GM18519 (cell line): ENCODE results near the gene INPP5D.
A peak's percentile ranks its signal among the peaks of the same experiment; 100 is the strongest.
"Not testable (repeated sequence)": the region's sequence is repeated elsewhere in the genome, so short reads cannot be mapped to it uniquely, and the experiment has no call there.

Experiments
- ATAC-seq: cut with Tn5 transposase; IDR thresholded peaks from one replicate; pipeline ENCODE4 v1.9.1; 2021; ENCODE audit warnings: mild to moderate bottlenecking, moderate library complexity; ENCODE audit not compliant: unreplicated experiment, low FRiP score

INPP5D gene

GRCh38 chr2:233059797-233060500, at the start of gene INPP5D:
TSS of gene INPP5D (plus strand) at chr2:233060342. CDS start at chr2:233060479, 137 bp downstream.
- peak; percentile 44 for ATAC-seq

- no peak for ATAC-seq
These were observed 49.4 kb upstream of the INPP5D start for GRCh38 chr2:233010569-233011267.

GRCh38 chr2:233011268-233011650, 48.9 kb upstream of the INPP5D start:
- ATAC-seq, result no peak

- no peak for ATAC-seq
These were observed 48.4 kb upstream of the INPP5D start for GRCh38 chr2:233011702-233012131.

GRCh38 chr2:233012301-233012971, 47.7 kb upstream of the INPP5D start:
- no peak for ATAC-seq

GRCh38 chr2:233013027-233013461, 47.1 kb upstream of the INPP5D start, which contains the start of gene NGEF:
TSS of gene NGEF (minus strand) at chr2:233013256. CDS start at chr2:232974890, 38,366 bp downstream.
- ATAC-seq, result no peak

GRCh38 chr2:233013650-233014049, 46.5 kb upstream of the INPP5D start:
- ATAC-seq, result no peak

- ATAC-seq, result no peak
These were observed 45.0 kb upstream of the INPP5D start for GRCh38 chr2:233015019-233015645.

GRCh38 chr2:233017947-233018346, 42.2 kb upstream of the INPP5D start:
- no peak for ATAC-seq

- not testable (repeated sequence) for ATAC-seq
These were observed 40.5 kb upstream of the INPP5D start for GRCh38 chr2:233019610-233020009.

GRCh38 chr2:233020454-233020853, 39.7 kb upstream of the INPP5D start:
- no peak for ATAC-seq

- ATAC-seq, result no peak
These were observed 38.4 kb upstream of the INPP5D start for GRCh38 chr2:233021771-233022170.

GRCh38 chr2:233022561-233022960, 37.6 kb upstream of the INPP5D start:
- ATAC-seq, result no peak

GRCh38 chr2:233023007-233023760, 37.0 kb upstream of the INPP5D start:
- no peak for ATAC-seq

GRCh38 chr2:233023761-233024410, 36.3 kb upstream of the INPP5D start:
- no peak for ATAC-seq

GRCh38 chr2:233025706-233026105, 34.4 kb upstream of the INPP5D start:
- no peak for ATAC-seq

- no peak for ATAC-seq
These were observed 33.8 kb upstream of the INPP5D start for GRCh38 chr2:233026198-233026813.

- ATAC-seq, result no peak
These were observed 30.8 kb upstream of the INPP5D start for GRCh38 chr2:233029321-233029720.
